Endothelial cell of umbilical vein (primary cell): Measurements from ENCODE around the gene MAP1B. TPM values are rescaled to one million over a fixed set of nuclear protein-coding genes. Genes with fewer than 3 reads are reported as not detected.

Source experiments
- BruUV-seq: library from RNA; stranded (reverse); fragments of 400-500 nt; replicated peaks from 2 replicates; lab custom pipeline; 2021; lab: Mats Ljungman, UMichigan
- CTCF ChIA-PET: fragments of 300-600, 350-600 bp; sonication (Branson Sonifier 250); formaldehyde crosslinking; loops from one replicate; lab custom pipeline; 2021; ENCODE audit warnings: antibody characterized with exemption, inconsistent platforms; lab: Charles Lee
- POLR2A ChIA-PET: fragments of 300-600, 350-600 bp; sonication (Branson Sonifier 250); formaldehyde crosslinking; loops from one replicate; lab custom pipeline; 2021; ENCODE audit warnings: antibody characterized with exemption, inconsistent platforms; lab: Charles Lee
- DNase-seq: peaks from one replicate; pipeline ENCODE4 v3.0.0-alpha.2; 2011; ENCODE audit warnings: low read depth, low spot score
- FAIRE-seq: peaks from 2 replicates; lab custom pipeline; 2011; peaks lifted over from hg19 to GRCh38; lab: Jason Lieb, UNC
- H2AFZ ChIP-seq: 2 replicates; pipeline ENCODE4 v1.6.0; 2012; ENCODE audit warnings: low read depth, low read length, control low read depth, inconsistent platforms
- H3K27ac ChIP-seq: 2 replicates; pipeline ENCODE4 v1.5.1; 2011; ENCODE audit warnings: low read depth, mild to moderate bottlenecking, control low read depth, low read length, moderate library complexity; ENCODE audit not compliant: insufficient read depth
- H3K27me3 ChIP-seq, 2 experiments: 2 replicates each; pipeline versions ENCODE4 v1.6.0 to v1.6.1; 2011; ENCODE audit warnings: low read length in 2 of 2, mixed read lengths in 1 of 2; ENCODE audit not compliant: control insufficient read depth in 2 of 2, insufficient read depth in 2 of 2
- H3K36me3 ChIP-seq, 2 experiments: 2 replicates in 1 of 2; 3 replicates in 1 of 2; pipeline ENCODE4 v1.5.1; 2011; ENCODE audit warnings: low read length in 2 of 2, mild to moderate bottlenecking in 1 of 2, moderate library complexity in 1 of 2; ENCODE audit not compliant: control insufficient read depth in 2 of 2, insufficient read depth in 2 of 2; ENCODE audit errors: extremely low read depth in 1 of 2
- H3K4me1 ChIP-seq: 3 replicates; pipeline ENCODE4 v1.5.1; 2011; ENCODE audit warnings: mild to moderate bottlenecking, low read length; ENCODE audit not compliant: control insufficient read depth, insufficient read depth; ENCODE audit errors: extremely low read depth
- H3K4me2 ChIP-seq: 2 replicates; pipeline ENCODE4 v1.6.1; 2011; ENCODE audit warnings: low read length, control low read depth, mixed read lengths; ENCODE audit not compliant: insufficient read depth
- H3K4me3 ChIP-seq, 3 experiments: fragments of 200-600 bp in 1 of 3; sonication (generic), shearing (Covaris generic) in 1 of 3; replicated peaks in 1 of 3; 2 replicates each; pipeline ENCODE4 v1.5.1; 2011 to 2016; ENCODE audit warnings: control low read depth in 3 of 3, low read length in 3 of 3, mild to moderate bottlenecking in 2 of 3, inconsistent platforms in 1 of 3, low read depth in 1 of 3, moderate library complexity in 1 of 3; ENCODE audit not compliant: insufficient read depth in 1 of 3
- H3K79me2 ChIP-seq: 2 replicates; pipeline ENCODE4 v1.6.0; 2012; ENCODE audit warnings: low read length, inconsistent platforms; ENCODE audit not compliant: control insufficient read depth, insufficient read depth
- H3K9ac ChIP-seq: replicated peaks from 2 replicates; pipeline ENCODE3; 2011; ENCODE audit warnings: low read length, control low read depth; ENCODE audit not compliant: insufficient read depth; ENCODE audit errors: extremely low read depth
- H3K9me1 ChIP-seq: replicated peaks from 3 replicates; pipeline ENCODE4 v1.6.0; 2011; ENCODE audit warnings: mild to moderate bottlenecking, low read length; ENCODE audit not compliant: control insufficient read depth, insufficient read depth; ENCODE audit errors: extremely low read depth
- H3K9me3 ChIP-seq: replicated peaks from 2 replicates; pipeline ENCODE4 v1.5.1; 2012; ENCODE audit warnings: low read length, inconsistent platforms; ENCODE audit not compliant: control insufficient read depth, insufficient read depth
- H4K20me1 ChIP-seq: replicated peaks from 2 replicates; pipeline ENCODE3; 2011; ENCODE audit warnings: mild to moderate bottlenecking, low read length; ENCODE audit not compliant: control insufficient read depth, insufficient read depth; ENCODE audit errors: extremely low read depth
- EZH2 ChIP-seq: IDR thresholded peaks from 2 replicates; pipeline ENCODE4 v1.6.1; 2012; ENCODE audit warnings: borderline replicate concordance, low read depth, mild to moderate bottlenecking, moderate library complexity, low read length, inconsistent platforms; ENCODE audit not compliant: severe bottlenecking
- FOS ChIP-seq: IDR thresholded peaks from 2 replicates; pipeline ENCODE4 v1.6.1; 2011; ENCODE audit warnings: mild to moderate bottlenecking, low read length, moderate library complexity, borderline replicate concordance; ENCODE audit not compliant: insufficient read depth
- GATA2 ChIP-seq: IDR thresholded peaks from 2 replicates; pipeline ENCODE4 v1.7.0; 2011; ENCODE audit warnings: low read depth, mild to moderate bottlenecking, moderate library complexity, mixed read lengths, low read length; ENCODE audit not compliant: insufficient read length, insufficient read depth
- JUN ChIP-seq: IDR thresholded peaks from 2 replicates; pipeline ENCODE4 v1.6.1; 2011; ENCODE audit warnings: borderline replicate concordance, low read depth; ENCODE audit not compliant: insufficient read length, insufficient read depth
- MYC ChIP-seq: IDR thresholded peaks from one replicate; pipeline ENCODE4 v1.6.1; 2011; ENCODE audit warnings: mild to moderate bottlenecking, low read depth, low read length
- POLR2A ChIP-seq: IDR thresholded peaks from 2 replicates; pipeline ENCODE4 v1.6.1; 2012; ENCODE audit warnings: low read depth, mild to moderate bottlenecking, control low read depth, low read length
- POLR2AphosphoS5 ChIP-seq: IDR thresholded peaks from 2 replicates; pipeline ENCODE4 v1.6.1; 2012; ENCODE audit warnings: low read depth, mild to moderate bottlenecking, control low read depth, low read length, moderate library complexity; ENCODE audit not compliant: insufficient read depth
- dilution Hi-C: fragments of 300-500 bp; cut with MboI; formaldehyde crosslinking; loops from one replicate; pipeline ENCODE4 v1.15.0; 2019; ENCODE audit warnings: low sequenced_read_pairs; ENCODE audit not compliant: extremely low pct_ligation_motif_present
- intact Hi-C: fragments of 100-400 bp; cut with micrococcal nuclease; formaldehyde crosslinking; loops from one replicate; pipeline ENCODE4 v1.10.0; 2022
- polyA plus RNA-seq, 4 experiments: library from polyadenylated mRNA; depleted of rRNA in 3 of 4; stranded (reverse) in 3 of 4; unstranded in 1 of 4; fragments of >200 nt; gene quantifications; 2 replicates each; pipeline versions ENCODE4 v1.2.1 to v1.2.3, GENCODE V29; 2011 to 2012; ENCODE audit warnings: missing spikeins in 1 of 4
- total RNA-seq: library from RNA; stranded (reverse); gene quantifications from 2 replicates; pipeline ENCODE4 v1.2.3, GENCODE V29; 2021
- TF ChIP-seq, protein P1 (sequence below), 2 donors: IDR thresholded peaks; 1 replicate in 1 of 2; 2 replicates in 1 of 2; pipeline ENCODE4 v1.5.1; 2011; ENCODE audit warnings: low read length in 2 of 2, mild to moderate bottlenecking in 2 of 2, moderate library complexity in 2 of 2, control low read depth in 1 of 2, inconsistent platforms in 1 of 2, low read depth in 1 of 2; ENCODE audit not compliant: insufficient read depth in 1 of 2; ENCODE audit errors: extremely low read depth in 1 of 2
- TF ChIP-seq, protein P2 (sequence below): IDR thresholded peaks from 2 replicates; pipeline ENCODE4 v1.6.1; 2011; ENCODE audit not compliant: insufficient read depth, insufficient read length

Gene MAP1B
- total and polyA plus RNA-seq, 2 donors (not counting 3 experiments of a cell fraction or from before 2014, with no cell fraction given): 55.9 to 263 TPM

DNA sequence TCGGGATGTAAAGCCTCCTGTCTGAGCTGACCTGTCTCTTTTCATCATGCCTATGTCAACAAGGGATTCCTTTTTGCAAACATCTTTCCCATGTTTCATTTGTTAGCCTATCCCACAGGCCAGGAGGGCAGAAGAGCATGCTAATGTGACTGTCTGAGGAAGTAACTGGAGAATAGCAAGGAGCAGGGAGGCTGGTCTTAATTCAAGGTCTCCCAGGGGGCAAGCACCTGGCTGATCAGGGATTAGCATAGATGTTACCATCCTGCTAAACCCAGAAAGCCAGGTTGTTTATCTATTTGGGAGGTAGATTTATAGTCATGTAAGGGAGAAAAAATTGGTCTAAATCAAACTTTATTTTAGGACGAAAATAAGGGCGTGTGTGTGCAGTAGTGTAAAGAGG, 36.7 kb upstream of the MAP1B start:
- no peak for FAIRE-seq
- no TSS peak for BruUV-seq

More for the DNA sequence above, 36.7 kb upstream of the MAP1B start:
- H3K9me3 ChIP-seq: no peaks in the 10 kb centered on the region
- peaks cover 6 to 22% of the 10 kb centered on the region in 2 experiments for H3K27me3 ChIP-seq
- no peak for TF ChIP-seq POLR2A
- no peak for TF ChIP-seq EZH2
- TF ChIP-seq POLR2AphosphoS5: no peak
- TF ChIP-seq, protein P1, sequence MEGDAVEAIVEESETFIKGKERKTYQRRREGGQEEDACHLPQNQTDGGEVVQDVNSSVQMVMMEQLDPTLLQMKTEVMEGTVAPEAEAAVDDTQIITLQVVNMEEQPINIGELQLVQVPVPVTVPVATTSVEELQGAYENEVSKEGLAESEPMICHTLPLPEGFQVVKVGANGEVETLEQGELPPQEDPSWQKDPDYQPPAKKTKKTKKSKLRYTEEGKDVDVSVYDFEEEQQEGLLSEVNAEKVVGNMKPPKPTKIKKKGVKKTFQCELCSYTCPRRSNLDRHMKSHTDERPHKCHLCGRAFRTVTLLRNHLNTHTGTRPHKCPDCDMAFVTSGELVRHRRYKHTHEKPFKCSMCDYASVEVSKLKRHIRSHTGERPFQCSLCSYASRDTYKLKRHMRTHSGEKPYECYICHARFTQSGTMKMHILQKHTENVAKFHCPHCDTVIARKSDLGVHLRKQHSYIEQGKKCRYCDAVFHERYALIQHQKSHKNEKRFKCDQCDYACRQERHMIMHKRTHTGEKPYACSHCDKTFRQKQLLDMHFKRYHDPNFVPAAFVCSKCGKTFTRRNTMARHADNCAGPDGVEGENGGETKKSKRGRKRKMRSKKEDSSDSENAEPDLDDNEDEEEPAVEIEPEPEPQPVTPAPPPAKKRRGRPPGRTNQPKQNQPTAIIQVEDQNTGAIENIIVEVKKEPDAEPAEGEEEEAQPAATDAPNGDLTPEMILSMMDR (IDR thresholded peaks at IDR 0.05; ENCODE audit: extremely low read depth in 1 of 2, insufficient read depth in 1 of 2, low read depth in 1 of 2, low read length in 2 of 2): no peak
- TF ChIP-seq GATA2: no peak
- no peak for TF ChIP-seq JUN
- no peak for TF ChIP-seq FOS
- no peak for TF ChIP-seq MYC
- TF ChIP-seq, protein P2, sequence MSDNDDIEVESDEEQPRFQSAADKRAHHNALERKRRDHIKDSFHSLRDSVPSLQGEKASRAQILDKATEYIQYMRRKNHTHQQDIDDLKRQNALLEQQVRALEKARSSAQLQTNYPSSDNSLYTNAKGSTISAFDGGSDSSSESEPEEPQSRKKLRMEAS: no peak
- no peaks in the 10 kb centered on the region for H3K9me1 ChIP-seq
- H3K9ac ChIP-seq: no peak overlapping the region
- ChIA-PET POLR2A (no interaction called here), CTCF (interaction anchor here (0.8 kb wide), 1 partner anchor 8 kb away, joined by 3 read pairs; no protein-coding TSS in a partner anchor)
- DNase-seq: no peak
- no peak overlapping the region for H2AFZ ChIP-seq
- H4K20me1 ChIP-seq: no peaks in the 10 kb centered on the region
- H3K79me2 ChIP-seq: no peaks in the 10 kb centered on the region
- no peak overlapping the region for H3K4me2 ChIP-seq
- H3K4me1 ChIP-seq: no peaks in the 10 kb centered on the region
- no peak overlapping the region for H3K4me3 ChIP-seq
- H3K27ac ChIP-seq: no peak overlapping the region
- dilution Hi-C loops (no loop called here), intact Hi-C loops (no loop called here)
- no peaks in the 10 kb centered on the region for H3K36me3 ChIP-seq
